Heart left ventricle (tissue), 16 donors: ENCODE data around the gene IGFBP2. TPM values are rescaled to one million over a fixed set of nuclear protein-coding genes. Genes with fewer than 3 reads are reported as not detected.

ENCODE experiments used
- ATAC-seq, 4 donors: fragments of 200-7000 bp; cut with Tn5 transposase; one replicate each; pipeline ENCODE4 v1.9.1; 2020 to 2022; ENCODE audit warnings: moderate library complexity in 4 of 4, mild to moderate bottlenecking in 3 of 4, moderate number of reproducible peaks in 1 of 4
- DNase-seq, 5 donors: peaks; one replicate each; pipeline ENCODE4 v3.0.0-alpha.2; 2020
- H3K27ac ChIP-seq, 12 donors: fragments of 200-600 bp; sonication (generic) in 4 of 12; one replicate each; pipeline versions ENCODE4 v1.5.0 to v1.8.0; 2016 to 2022; ENCODE audit warnings: mild to moderate bottlenecking in 2 of 12
- H3K27me3 ChIP-seq, 9 donors: fragments of 200-600 bp; sonication (generic) in 2 of 9; one replicate each; pipeline versions ENCODE4 v1.5.1 to v1.8.0; 2016 to 2022; ENCODE audit warnings: mild to moderate bottlenecking in 3 of 9
- H3K36me3 ChIP-seq, 9 donors: fragments of 200-600 bp; sonication (generic) in 2 of 9; one replicate each; pipeline versions ENCODE4 v1.5.0 to v1.8.0; 2018 to 2022; ENCODE audit warnings: mild to moderate bottlenecking in 2 of 9
- H3K4me1 ChIP-seq, 12 donors: fragments of 200-600 bp; sonication (generic) in 4 of 12; one replicate each; pipeline versions ENCODE4 v1.5.0 to v1.8.0; 2016 to 2022; ENCODE audit warnings: mild to moderate bottlenecking in 3 of 12
- H3K4me3 ChIP-seq, 12 donors: fragments of 200-600 bp; sonication (generic) in 4 of 12; one replicate each; pipeline versions ENCODE4 v1.5.0 to v1.8.0; 2017 to 2022; ENCODE audit warnings: mild to moderate bottlenecking in 9 of 12, moderate library complexity in 4 of 12
- H3K9me3 ChIP-seq, 12 donors: fragments of 200-600 bp; sonication (generic) in 4 of 12; one replicate each; pipeline versions ENCODE4 v1.5.0 to v1.8.0; 2016 to 2022; ENCODE audit warnings: mild to moderate bottlenecking in 1 of 12
- CTCF ChIP-seq, 12 donors: fragments of 200-600 bp; sonication (generic) in 4 of 12; IDR thresholded peaks; one replicate each; pipeline versions ENCODE4 v1.5.0 to v1.8.0; 2018 to 2022; ENCODE audit warnings: antibody characterized with exemption in 12 of 12, mild to moderate bottlenecking in 5 of 12
- POLR2A ChIP-seq, 2 donors: fragments of 450-650 bp; IDR thresholded peaks; one replicate each; pipeline ENCODE4 v1.6.1; 2017; ENCODE audit warnings: antibody characterized with exemption in 2 of 2, mild to moderate bottlenecking in 2 of 2, moderate library complexity in 2 of 2
- WGBS, 4 donors: extraction: QIAGEN DNeasy Blood & Tissue Kit in 2 of 4; methylation state at CpG; one replicate each; pipeline versions ENCODE4 v1.1.5 to v1.1.7; 2013 to 2018; 5-methylcytosine and 5-hydroxymethylcytosine counted together
- intact Hi-C, 10 donors: fragments of 100-400 bp; cut with DNase I; formaldehyde crosslinking; loops; one replicate each; pipeline versions ENCODE4 v1.11.1 to v1.14.2; 2022
- polyA plus RNA-seq, 2 donors: library from polyadenylated mRNA; stranded (reverse); fragments of 200-250 nt; gene quantifications; one replicate each; pipeline ENCODE4 v1.2.3, GENCODE V29; 2013
- total RNA-seq, 9 donors: library from RNA; depleted of rRNA in 2 of 9; stranded (reverse); fragments of >200 nt in 2 of 9; fragmentation: NEBNext Ultra II Directional in 3 of 9; extraction: Animal tissue kit (Norgen Biotek cat#: 25700) in 3 of 9; gene quantifications; one replicate each; pipeline versions ENCODE4 v1.1.0 to v1.2.4, GENCODE V29; 2016 to 2023
- donor health status: ischemic (EF 13 %, LVEDD 7.1; RV severe dilation, severe dysfunction).
- donor health status: healthy with polysubstance abuse.
- donor health status: DM: no; HTN: yes; CAD: no.
- donor health status: DM: no; HTN: no; CAD: no.
- donor health status: ischemic (EF 25% LVEDD 6.9; RV normal size, moderate dysfunction).
- donor health status: ischemic (EF 25% LVEDD 5.7; RV mildly dilated, moderate dysfunction).
- donor health status: healthy.
- donor health status: DM: yes; HTN: yes; CAD: no.
- donor health status: ischemic (EF 35%, LVEDD 5.7; RV mildly dilated, moderate dysfunction).
- donor health status: nonischemic (EF 11% LVEDD 7.7; RV severe dilation, severe dysfunction).
- donor health status: DM: yes; HTN: yes; CAD: no.
- donor health status: PGD.
- donor health status: ischemic (EF 29% LVEDD 5.4; RV normal size, mild dysfunction).
- donor health status: nonischemic (EF 23%, LVEDD 6.1; RV moderate dilation, normal function).

IGFBP2 gene
- total and polyA plus RNA-seq, 11 donors = 57.2 to 326 (median 113) TPM

DNA sequence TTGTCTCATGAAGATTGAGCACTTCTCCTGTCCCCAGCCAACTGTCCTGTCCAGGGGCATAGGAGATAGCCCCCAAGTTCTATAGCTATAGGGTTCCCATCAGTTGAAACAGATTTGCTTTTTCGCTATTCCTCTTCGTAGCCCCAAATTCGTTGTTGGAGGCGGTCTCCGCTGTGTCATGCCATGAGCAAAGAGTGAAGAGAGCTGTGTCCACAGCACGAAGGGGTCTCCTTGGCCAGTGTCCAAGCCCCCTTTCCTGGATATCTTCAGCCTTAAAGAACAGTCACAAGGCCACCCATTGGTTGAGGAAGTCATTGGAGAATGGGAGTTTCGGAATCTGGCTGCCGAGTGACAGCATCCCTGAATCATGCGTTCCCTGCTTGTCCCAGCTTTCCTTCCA is 41.2 kb downstream of the IGFBP2 start:
- intact Hi-C loops = no loop called here
- TF ChIP-seq POLR2A (IDR thresholded peaks at IDR 0.05) (no peak), CTCF (IDR thresholded peaks at IDR 0.05) (no peak)
- WGBS, 4 donors = 83 to 90% (median 87%) methylated on average over 9 of the region's 9 CpGs
- Histone ChIP-seq H3K27me3 (no peaks in the 10 kb centered on the region), H3K9me3 (no peaks in the 10 kb centered on the region), H3K27ac (no peak overlapping the region), H3K4me3 (no peak overlapping the region), H3K4me1 (peaks cover 0 to 18% (median 6%) of the 10 kb centered on the region in 12 donors), H3K36me3 (peaks cover 0 to 58% (median 39%) of the 10 kb centered on the region in 9 donors)
- peak in 1 of 5 donors; percentile 18 for DNase-seq
- ATAC-seq = no peak

DNA sequence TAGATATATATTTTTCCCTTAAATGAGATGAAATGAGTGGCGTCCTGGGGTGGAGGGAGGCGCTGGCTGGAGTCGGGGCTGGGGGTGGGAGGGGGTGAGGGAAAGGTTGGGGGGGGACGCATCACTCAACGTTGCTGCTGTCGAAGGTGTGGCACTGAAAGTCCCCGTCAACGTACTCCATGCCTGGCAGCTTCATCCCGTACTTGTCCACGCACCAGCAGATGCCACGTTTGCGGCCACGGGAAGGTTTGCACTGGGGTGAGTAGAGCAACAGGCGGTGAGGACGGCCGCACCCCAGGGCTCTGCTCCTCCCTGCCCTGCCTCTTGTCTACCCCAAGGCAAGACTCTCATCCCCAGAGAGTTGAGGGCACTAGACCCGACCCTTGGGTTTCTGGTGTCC is 43.4 kb downstream of the IGFBP2 start:
- intact Hi-C loops = no loop called here
- Histone ChIP-seq H3K4me3 (no peak overlapping the region), H3K4me1 (peaks cover 2 to 37% (median 23%) of the 10 kb centered on the region in 12 donors), H3K36me3 (peaks cover 0 to 67% (median 39%) of the 10 kb centered on the region in 9 donors), H3K27me3 (no peaks in the 10 kb centered on the region), H3K9me3 (no peaks in the 10 kb centered on the region), H3K27ac (peak overlapping the region in 1 of 12 donors; percentile 21)
- DNase-seq (peak in 1 of 5 donors; percentile 17), ATAC-seq (no peak)
- TF ChIP-seq CTCF (IDR thresholded peaks at IDR 0.05) = no peak
- no peak for TF ChIP-seq POLR2A (IDR thresholded peaks at IDR 0.05)
- 85 to 91% (median 90%) methylated on average over 17 of the region's 17 CpGs for WGBS, 4 donors

DNA sequence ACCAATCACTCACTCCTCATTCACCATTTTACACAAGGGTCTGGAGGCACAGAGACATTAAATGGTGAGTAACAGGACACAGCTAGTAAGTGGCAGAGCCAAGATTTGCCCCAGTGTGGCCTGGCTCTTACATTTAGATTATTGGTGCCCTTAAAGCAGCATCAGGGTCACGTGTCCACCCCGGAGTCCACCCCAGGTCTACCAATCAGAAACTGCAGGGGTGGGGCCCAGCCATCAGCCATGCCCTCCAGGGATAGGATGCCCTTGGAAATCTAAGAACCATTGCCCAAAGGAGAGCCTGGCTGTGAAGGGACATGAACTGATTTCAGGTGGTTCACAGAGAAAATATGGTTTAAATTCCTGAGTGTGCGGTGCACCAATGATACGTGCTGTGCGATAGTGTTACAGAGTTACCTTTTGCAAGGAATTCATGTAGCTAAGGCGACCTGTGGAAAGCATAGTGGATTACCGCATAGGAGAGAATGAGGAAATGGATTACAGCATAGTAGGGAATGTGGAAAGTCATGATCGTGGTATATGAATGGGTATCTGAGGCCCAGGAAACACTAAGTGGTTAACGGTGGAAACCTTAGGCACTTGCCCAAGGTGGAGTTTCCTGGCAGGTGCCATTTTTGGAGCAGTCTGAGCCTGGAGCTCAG is 44.3 kb downstream of the IGFBP2 start:
- Histone ChIP-seq H3K4me3 (no peak overlapping the region), H3K4me1 (peaks cover 2 to 47% (median 29%) of the 10 kb centered on the region in 12 donors), H3K27me3 (no peaks in the 10 kb centered on the region), H3K27ac (peak overlapping the region in 2 of 12 donors; percentile 21 to 90), H3K36me3 (peaks cover 0 to 72% (median 39%) of the 10 kb centered on the region in 9 donors), H3K9me3 (no peaks in the 10 kb centered on the region)
- intact Hi-C loops = no loop called here
- 87 to 91% (median 90%) methylated on average over 9 of the region's 9 CpGs for WGBS, 4 donors
- ATAC-seq = no peak
- DNase-seq = peak in 1 of 5 donors; percentile 15
- TF ChIP-seq CTCF (IDR thresholded peaks at IDR 0.05) (no peak), POLR2A (IDR thresholded peaks at IDR 0.05) (no peak)

GRCh38 chr2:216678098-216678465 is 44.9 kb downstream of the IGFBP2 start:
- Histone ChIP-seq H3K4me1 (peaks cover 2 to 52% (median 33%) of the 10 kb centered on the region in 12 donors), H3K9me3 (no peaks in the 10 kb centered on the region), H3K36me3 (peaks cover 0 to 72% (median 37%) of the 10 kb centered on the region in 9 donors), H3K4me3 (no peak overlapping the region), H3K27ac (peak overlapping the region in 3 of 12 donors; percentile 87 to 90 (median 88)), H3K27me3 (no peaks in the 10 kb centered on the region)
- ATAC-seq (no peak), DNase-seq (peak in 1 of 5 donors; percentile 19)
- TF ChIP-seq CTCF (IDR thresholded peaks at IDR 0.05) (no peak), POLR2A (IDR thresholded peaks at IDR 0.05) (no peak)
- intact Hi-C loops = no loop called here
- 96 to 97% (median 96%) methylated on average over 12 of the region's 12 CpGs for WGBS, 4 donors
